GM21825 (cell line): ENCODE data around the gene PLCB3.

ENCODE experiments used
- ATAC-seq: cut with Tn5 transposase; IDR thresholded peaks from one replicate; pipeline ENCODE4 v1.9.1; 2021; ENCODE audit warnings: mild to moderate bottlenecking, moderate library complexity; ENCODE audit not compliant: unreplicated experiment

PLCB3 gene

GRCh38 chr11:64251016-64251752 lies at the start of gene PLCB3:
Gene PLCB3 (plus strand): TSS chr11:64251530. CDS start chr11:64251650, 120 bp downstream.
- peak; percentile 38 for ATAC-seq

- ATAC-seq = no peak
Measured at GRCh38 chr11:64201543-64201942, 49.8 kb upstream of the PLCB3 start.

GRCh38 chr11:64202992-64203391 lies 48.3 kb upstream of the PLCB3 start:
- no peak for ATAC-seq

- no peak for ATAC-seq
Measured at GRCh38 chr11:64203421-64204079, 47.8 kb upstream of the PLCB3 start.

GRCh38 chr11:64204080-64204440 lies 47.3 kb upstream of the PLCB3 start:
- no peak for ATAC-seq

- no peak for ATAC-seq
Measured at GRCh38 chr11:64204464-64204989, 46.8 kb upstream of the PLCB3 start.

GRCh38 chr11:64206457-64207255 lies 44.7 kb upstream of the PLCB3 start, which contains the start of gene FERMT3:
Gene FERMT3 (plus strand): TSS chr11:64206721. CDS start chr11:64207365, 644 bp downstream.
- ATAC-seq = peak; percentile 37

GRCh38 chr11:64207256-64208085 lies 43.9 kb upstream of the PLCB3 start:
- ATAC-seq = peak; percentile 39

GRCh38 chr11:64208086-64208795 lies 43.1 kb upstream of the PLCB3 start:
- ATAC-seq = no peak

- ATAC-seq = no peak
Measured at GRCh38 chr11:64208796-64209562, 42.4 kb upstream of the PLCB3 start.

- ATAC-seq = no peak
Measured at GRCh38 chr11:64209563-64209843, 41.8 kb upstream of the PLCB3 start.

- ATAC-seq = no peak
Measured at GRCh38 chr11:64210301-64211020, 40.9 kb upstream of the PLCB3 start.

GRCh38 chr11:64211181-64211872 lies 40.0 kb upstream of the PLCB3 start:
- no peak for ATAC-seq

- ATAC-seq = no peak
Measured at GRCh38 chr11:64216879-64217278, 34.5 kb upstream of the PLCB3 start.

- no peak for ATAC-seq
Measured at GRCh38 chr11:64218628-64219353, 32.5 kb upstream of the PLCB3 start.

- no peak for ATAC-seq
Measured at GRCh38 chr11:64219354-64219684, 32.0 kb upstream of the PLCB3 start.

- ATAC-seq = no peak
Measured at GRCh38 chr11:64219755-64220154, 31.6 kb upstream of the PLCB3 start.

GRCh38 chr11:64220271-64220670 lies 31.1 kb upstream of the PLCB3 start:
- ATAC-seq = no peak
